Measurements from ENCODE around the gene S100A7A.

S100A7A gene

DNA sequence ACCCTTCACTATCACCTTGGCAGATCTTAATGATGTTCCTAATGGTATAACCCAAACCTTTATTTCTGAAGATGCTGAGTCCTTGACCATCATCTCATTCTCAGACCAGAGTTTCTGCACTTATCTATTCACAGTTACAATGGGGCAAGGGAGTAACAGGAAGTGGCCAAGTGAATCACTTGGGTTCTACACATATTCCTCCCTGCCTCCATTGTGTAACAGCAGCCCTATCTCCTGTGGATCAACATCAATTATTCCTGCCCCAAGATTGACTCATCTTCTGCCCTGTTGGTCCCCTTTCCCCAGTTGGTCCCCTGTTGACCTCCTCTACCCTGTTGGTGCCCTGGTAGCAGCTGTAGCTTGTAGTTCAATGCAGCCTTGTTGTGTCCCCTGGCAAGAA is 54.4 kb downstream of the S100A7A start:
- H3K9ac ChIP-seq (ENCODE audit: low read length): no peak overlapping the region

More for the DNA sequence above, 54.4 kb downstream of the S100A7A start:
- no peaks in the 10 kb centered on the region for H3K4me1 ChIP-seq (ENCODE audit: insufficient read depth, low read length)
- no peak overlapping the region for H3K4me3 ChIP-seq (ENCODE audit: low read depth in 1 of 2, low read length in 2 of 2)
- H3K27me3 ChIP-seq (ENCODE audit: control insufficient read depth in 1 of 2, insufficient read depth in 2 of 2, low read length in 2 of 2): no peaks in the 10 kb centered on the region
- no peaks in the 10 kb centered on the region for H3K9me3 ChIP-seq (ENCODE audit: low read length)
- no peak overlapping the region for H3K27ac ChIP-seq (ENCODE audit: low read depth, low read length)
- H3K36me3 ChIP-seq (ENCODE audit: insufficient read depth, low read length): no peaks in the 10 kb centered on the region

Measured in muscle layer of colon (tissue), 2 donors.